ENCODE results near the gene OR51V1. TPM values are rescaled to one million over a fixed set of nuclear protein-coding genes. Genes with fewer than 3 reads are reported as not detected.

Gene OR51V1, protein sequence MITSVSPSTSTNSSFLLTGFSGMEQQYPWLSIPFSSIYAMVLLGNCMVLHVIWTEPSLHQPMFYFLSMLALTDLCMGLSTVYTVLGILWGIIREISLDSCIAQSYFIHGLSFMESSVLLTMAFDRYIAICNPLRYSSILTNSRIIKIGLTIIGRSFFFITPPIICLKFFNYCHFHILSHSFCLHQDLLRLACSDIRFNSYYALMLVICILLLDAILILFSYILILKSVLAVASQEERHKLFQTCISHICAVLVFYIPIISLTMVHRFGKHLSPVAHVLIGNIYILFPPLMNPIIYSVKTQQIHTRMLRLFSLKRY
- total RNA-seq: not detected in 2 replicates

DNA sequence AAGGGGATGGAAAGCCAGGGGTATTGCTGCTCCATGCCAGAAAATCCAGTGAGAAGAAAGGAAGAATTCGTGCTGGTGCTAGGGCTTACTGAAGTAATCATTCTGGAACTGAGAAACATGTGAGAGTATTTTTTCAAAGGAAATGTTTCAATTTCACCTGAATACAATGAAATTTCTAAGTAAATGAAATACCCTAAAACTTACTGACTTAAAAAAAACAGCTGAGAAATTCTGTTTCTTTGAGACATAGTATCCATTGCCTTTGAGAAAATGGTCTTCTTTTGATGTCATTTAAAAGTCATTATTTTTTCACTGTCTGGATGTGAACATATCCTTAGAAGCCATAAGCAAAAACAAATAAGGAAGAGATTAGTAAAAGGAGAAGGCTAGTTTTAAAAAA, at the start of gene OR51V1:
Gene OR51V1 (minus strand): TSS at position 101 of the 400 bp plus-strand sequence. CDS start 0 bp downstream, at position 101.

DNA sequence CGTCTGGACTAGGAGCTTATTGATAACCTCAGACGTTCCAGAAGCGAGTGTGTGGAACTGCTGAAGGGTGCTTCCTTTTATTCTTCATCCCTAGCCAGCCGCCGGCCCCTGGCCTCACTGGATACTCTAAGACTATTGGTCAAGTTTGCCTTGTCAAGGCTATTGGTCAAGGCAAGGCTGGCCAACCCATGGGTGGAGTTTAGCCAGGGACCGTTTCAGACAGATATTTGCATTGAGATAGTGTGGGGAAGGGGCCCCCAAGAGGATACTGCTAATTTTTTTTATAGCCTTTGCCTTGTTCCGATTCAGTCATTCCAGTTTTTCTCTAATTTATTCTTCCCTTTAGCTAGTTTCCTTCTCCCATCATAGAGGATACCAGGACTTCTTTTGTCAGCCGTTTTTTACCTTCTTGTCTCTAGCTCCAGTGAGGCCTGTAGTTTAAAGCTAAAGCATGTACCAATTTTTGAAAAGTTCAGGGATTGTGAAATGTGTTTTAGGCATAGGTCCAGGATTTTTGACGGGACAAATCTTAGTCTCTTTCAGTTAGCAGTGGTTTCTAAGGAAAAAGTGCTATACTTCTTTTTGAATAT, 49.4 kb upstream of the OR51V1 start, which contains the start of gene HBG1:
Gene HBG1 (minus strand): TSS at position 51 of the 590 bp plus-strand sequence. CDS start 53 bp downstream, outside the sequence.

DNA sequence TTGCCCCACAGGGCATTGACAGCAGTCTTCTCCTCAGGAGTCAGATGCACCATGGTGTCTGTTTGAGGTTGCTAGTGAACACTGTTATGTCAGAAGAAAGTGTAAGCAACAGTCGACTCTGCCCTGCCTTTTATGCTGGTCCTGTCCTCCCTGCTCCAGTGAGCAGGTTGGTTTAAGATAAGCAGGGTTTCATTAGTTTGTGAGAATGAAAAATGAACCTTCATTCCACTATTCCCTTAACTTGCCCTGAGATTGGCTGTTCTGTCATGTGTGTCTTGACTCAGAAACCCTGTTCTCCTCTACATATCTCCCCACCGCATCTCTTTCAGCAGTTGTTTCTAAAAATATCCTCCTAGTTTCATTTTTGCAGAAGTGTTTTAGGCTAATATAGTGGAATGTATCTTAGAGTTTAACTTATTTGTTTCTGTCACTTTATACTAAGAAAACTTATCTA, 33.9 kb upstream of the OR51V1 start, which contains the start of gene HBD:
Gene HBD (minus strand): TSS at position 103 of the 454 bp plus-strand sequence. CDS start 50 bp downstream, at position 53.

DNA sequence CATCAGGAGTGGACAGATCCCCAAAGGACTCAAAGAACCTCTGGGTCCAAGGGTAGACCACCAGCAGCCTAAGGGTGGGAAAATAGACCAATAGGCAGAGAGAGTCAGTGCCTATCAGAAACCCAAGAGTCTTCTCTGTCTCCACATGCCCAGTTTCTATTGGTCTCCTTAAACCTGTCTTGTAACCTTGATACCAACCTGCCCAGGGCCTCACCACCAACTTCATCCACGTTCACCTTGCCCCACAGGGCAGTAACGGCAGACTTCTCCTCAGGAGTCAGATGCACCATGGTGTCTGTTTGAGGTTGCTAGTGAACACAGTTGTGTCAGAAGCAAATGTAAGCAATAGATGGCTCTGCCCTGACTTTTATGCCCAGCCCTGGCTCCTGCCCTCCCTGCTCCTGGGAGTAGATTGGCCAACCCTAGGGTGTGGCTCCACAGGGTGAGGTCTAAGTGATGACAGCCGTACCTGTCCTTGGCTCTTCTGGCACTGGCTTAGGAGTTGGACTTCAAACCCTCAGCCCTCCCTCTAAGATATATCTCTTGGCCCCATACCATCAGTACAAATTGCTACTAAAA, 26.3 kb upstream of the OR51V1 start, which contains the start of gene HBB:
Gene HBB (minus strand): TSS at position 340 of the 579 bp plus-strand sequence. CDS start 50 bp downstream, at position 290.

DNA sequence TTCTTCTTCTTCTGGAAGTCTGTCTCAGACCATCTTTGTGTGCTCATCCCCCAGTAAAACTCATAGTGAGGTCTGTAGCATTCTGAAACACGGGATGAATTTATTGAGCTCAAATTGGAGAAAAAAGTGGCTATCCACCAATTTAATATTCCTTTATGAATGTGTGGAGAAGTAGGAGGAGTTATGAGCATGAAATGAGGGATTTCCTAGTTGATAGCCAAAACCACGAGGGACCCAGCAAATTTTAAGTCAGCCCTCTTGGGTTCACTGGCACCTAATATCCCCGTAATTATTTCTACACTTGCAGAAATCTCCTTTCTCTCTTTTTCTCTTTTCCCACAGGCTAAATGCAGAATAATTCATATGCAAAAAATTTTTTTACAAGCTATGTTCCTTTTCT, 45.8 kb downstream of the OR51V1 start, which contains the start of gene OR52A1:
Gene OR52A1 (minus strand): TSS at position 101 of the 400 bp plus-strand sequence. CDS start 2,388 bp downstream, outside the sequence.

Other genes with a start within 250 kb of the OR51V1 start
- not detected in 2 replicates for gene OR51A2, start 245.0 kb downstream of the OR51V1 start, total RNA-seq
- gene OR51L1, start 205.8 kb downstream of the OR51V1 start, total RNA-seq: not detected in 2 replicates
- gene OR52J3, start 154.2 kb downstream of the OR51V1 start, total RNA-seq: not detected in 2 replicates
- gene OR52E2, start 141.1 kb downstream of the OR51V1 start, total RNA-seq: not detected in 2 replicates
- not detected in 2 replicates for gene OR52E1, start 131.1 kb downstream of the OR51V1 start, total RNA-seq
- not detected in 2 replicates for gene OR52A5, start 62.3 kb downstream of the OR51V1 start, total RNA-seq
- gene OR52A1, start 45.9 kb downstream of the OR51V1 start, total RNA-seq: not detected in 2 replicates
- not detected in 2 replicates for gene HBB, start 26.4 kb upstream of the OR51V1 start, total RNA-seq
- gene HBD, start 33.8 kb upstream of the OR51V1 start, total RNA-seq: not detected in 2 replicates
- gene HBG1, start 49.2 kb upstream of the OR51V1 start, total RNA-seq: not detected in 2 replicates
- not detected in 2 replicates for gene HBG2, start 54.1 kb upstream of the OR51V1 start, total RNA-seq
- not detected in 2 replicates for gene HBE1, start 69.3 kb upstream of the OR51V1 start, total RNA-seq
- not detected in 2 replicates for gene OR51B4, start 101.3 kb upstream of the OR51V1 start, total RNA-seq
- not detected in 2 replicates for gene OR51B2, start 123.6 kb upstream of the OR51V1 start, total RNA-seq
- gene OR51B5, start 142.8 kb upstream of the OR51V1 start, total RNA-seq: not detected in 2 replicates
- not detected in 2 replicates for gene OR51B6, start 150.8 kb upstream of the OR51V1 start, total RNA-seq
- gene OR51M1, start 183.1 kb upstream of the OR51V1 start, total RNA-seq: not detected in 2 replicates
- gene OR51Q1, start 221.4 kb upstream of the OR51V1 start, total RNA-seq: not detected in 2 replicates
- not detected in 2 replicates for gene OR51I1, start 240.8 kb upstream of the OR51V1 start, total RNA-seq
- gene OR51I2, start 248.6 kb upstream of the OR51V1 start, total RNA-seq: not detected in 2 replicates